ENCODE results near the gene KIFC3.
A peak's percentile ranks its signal among the peaks of the same experiment; 100 is the strongest.
"Not testable (repeated sequence)": the region's sequence is repeated elsewhere in the genome, so short reads cannot be mapped to it uniquely, and the experiment has no call there.

Gene KIFC3

DNA sequence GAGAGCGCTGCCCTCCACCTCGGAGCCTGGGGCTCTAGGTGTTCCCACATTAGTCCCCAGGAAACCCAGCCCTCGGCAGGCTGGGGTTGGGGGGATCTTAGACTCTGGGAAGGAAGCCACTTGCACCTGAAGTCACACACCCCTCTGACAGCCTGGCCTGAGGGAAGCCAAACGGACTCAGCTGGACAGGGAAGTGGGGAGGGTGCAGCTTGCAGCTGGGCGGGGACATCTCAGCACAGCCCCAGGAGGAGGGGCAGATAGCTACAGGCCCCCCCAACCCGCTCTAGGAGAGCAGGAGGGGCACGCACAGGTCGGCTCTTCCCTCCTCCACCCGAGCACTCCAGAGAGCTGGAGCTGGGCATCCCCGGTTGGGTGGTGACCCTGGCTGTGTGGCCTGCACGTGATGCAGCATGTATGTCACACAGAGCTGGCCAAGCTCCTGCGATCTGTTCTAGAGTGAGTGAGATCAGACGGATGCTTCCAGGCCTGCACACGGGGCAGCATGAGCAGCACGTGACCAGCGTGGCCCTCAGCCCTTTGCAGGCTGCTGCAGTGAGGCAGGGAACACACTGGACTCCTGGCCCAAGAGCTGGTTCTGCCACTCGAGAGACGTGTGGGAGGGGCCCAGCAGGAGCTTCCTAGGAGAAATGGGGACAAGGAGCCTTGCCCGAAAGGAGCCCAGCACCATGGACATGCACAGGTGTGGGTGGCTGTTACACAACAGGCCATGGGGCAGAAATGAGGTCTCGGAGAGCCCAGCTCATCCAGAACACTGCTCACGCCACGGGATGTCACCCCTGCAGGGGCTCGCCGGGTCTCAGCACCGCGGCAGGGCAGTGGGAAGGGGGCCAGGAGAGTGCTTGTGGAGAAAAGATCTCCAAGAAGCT is 15.4 kb downstream of the KIFC3 start:
- no peak for DNase-seq (ENCODE audit: low spot score)

DNA sequence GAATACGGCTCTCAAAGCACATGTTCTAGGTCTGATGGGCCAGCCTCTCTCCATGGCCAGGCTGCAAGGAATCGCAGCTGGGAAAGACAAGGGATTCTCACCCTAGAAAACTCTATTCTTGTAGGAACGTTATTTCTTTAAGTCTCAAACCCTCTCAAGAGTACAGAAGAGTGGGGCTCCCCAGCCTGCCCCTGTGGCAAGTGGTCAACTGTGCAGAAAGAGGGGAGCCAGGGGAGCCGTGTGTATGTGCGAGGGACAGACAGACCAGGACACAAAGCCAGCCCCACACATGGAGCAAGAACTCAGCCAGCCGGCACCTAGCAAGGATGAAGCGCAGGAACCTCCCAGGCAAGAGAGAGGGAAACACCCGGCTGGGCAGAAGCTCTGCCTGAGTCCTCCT is 16.4 kb downstream of the KIFC3 start:
- no peak for DNase-seq (ENCODE audit: low spot score)

DNA sequence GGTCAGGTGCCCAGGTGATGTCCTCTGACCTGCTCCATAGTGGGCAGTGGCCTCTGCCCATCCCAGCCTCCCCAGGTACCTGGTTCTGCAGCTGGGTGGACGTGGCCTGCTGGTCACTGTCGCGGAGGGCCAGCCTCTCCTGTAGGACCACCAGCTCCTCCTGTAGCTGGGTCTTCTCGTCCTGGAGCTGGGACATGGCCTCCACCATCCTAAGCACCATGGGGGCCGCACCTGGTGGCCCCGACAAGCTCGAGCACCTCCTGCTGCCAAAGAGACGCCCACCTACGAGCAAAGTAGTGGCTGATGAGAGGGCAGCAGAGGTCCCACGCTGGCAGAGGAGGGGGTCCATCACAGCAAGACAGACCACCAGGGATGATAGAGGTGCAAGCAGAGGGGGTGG is 16.9 kb downstream of the KIFC3 start:
- no peak for DNase-seq (ENCODE audit: low spot score)

- DNase-seq (ENCODE audit: low spot score) = no peak
Observed at GRCh38 chr16:57784334-57784733, 18.0 kb downstream of the KIFC3 start.

DNA sequence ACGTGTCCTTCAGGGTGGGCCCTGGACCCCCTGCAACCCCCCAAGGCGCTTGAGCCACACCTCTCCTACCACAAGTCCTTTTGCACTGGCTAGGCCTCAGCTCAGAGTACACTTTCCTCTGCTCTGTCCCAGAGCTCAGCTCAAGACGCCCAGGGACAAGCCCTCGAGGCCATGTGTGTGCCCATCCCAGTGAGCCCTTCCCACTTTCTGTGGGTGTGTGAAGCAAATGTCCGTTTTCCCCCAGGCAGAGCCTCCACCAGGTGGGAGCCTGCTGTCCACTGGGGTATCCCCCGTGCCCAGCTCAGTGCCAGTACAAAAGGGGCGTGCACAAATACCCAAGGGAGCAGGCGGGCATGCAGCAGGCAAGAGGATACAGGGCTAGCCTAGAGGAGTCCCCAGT is 18.4 kb downstream of the KIFC3 start:
- DNase-seq (ENCODE audit: low spot score) = no peak

DNA sequence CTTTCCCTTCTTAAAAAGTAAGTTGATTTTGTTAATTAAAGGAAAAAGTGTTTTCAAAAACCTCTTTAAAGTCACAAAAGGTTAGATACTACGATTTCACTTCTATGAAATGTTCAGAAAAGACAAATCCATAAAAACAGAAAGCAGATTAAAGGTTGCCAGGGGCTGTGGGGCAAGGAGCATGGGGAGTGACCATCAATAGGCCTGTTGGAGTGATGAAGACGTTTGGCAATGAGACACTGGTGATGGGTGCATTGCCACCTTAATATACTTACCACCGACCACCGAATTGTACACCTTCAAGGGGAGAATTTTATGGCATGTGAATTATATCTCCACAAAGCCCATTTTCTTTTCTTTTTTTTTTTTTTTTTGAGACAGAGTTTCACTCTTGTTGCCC is 19.2 kb downstream of the KIFC3 start:
- DNase-seq (ENCODE audit: low spot score) = no peak

DNA sequence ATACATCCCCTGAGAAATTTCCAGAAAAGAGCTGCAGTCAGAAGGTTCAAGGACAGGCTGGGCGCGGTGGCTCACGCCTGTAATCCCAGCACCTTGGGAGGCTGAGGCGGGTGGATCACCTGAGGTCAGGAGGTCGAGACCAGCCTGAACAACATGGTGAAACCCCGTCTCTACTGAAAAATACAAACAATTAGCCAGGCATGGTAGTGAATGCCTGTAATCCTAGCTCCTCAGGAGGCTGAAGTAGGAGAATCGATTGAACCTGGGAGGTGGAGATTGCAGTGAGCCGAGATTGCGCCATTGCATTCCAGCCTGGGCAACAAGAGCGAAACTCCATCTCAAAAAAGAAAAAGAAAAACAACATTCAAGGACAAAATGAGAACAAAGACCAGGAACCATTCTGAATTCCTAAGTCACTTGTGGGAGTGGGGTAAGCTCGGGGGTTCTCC is 19.7 kb downstream of the KIFC3 start:
- not testable (repeated sequence) for DNase-seq (ENCODE audit: low spot score)

- DNase-seq (ENCODE audit: low spot score) = no peak
Observed at GRCh38 chr16:57781741-57782606, 20.3 kb downstream of the KIFC3 start.

DNA sequence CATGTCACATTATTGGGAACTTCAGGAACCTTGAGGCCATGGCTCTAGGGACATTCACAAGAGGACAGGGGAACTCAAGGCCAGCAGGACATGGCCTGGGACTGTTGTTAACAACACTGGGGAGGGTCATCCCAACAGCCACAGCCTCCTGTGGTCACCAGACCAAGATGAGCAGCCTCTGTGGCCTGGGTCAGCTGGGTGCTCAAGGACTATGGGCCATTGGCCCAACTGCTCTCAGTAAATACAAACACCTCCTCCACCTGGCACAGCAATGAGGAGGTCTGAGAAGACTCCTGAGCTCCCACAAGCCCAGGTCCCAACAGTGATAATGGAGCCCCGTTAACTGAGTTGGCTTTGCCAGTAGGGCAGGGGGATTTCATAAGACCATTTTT is 20.9 kb downstream of the KIFC3 start:
- no peak for DNase-seq (ENCODE audit: low spot score)

GRCh38 chr16:57779836-57780235 is 22.5 kb downstream of the KIFC3 start:
- not testable (repeated sequence) for DNase-seq (ENCODE audit: low spot score)

DNA sequence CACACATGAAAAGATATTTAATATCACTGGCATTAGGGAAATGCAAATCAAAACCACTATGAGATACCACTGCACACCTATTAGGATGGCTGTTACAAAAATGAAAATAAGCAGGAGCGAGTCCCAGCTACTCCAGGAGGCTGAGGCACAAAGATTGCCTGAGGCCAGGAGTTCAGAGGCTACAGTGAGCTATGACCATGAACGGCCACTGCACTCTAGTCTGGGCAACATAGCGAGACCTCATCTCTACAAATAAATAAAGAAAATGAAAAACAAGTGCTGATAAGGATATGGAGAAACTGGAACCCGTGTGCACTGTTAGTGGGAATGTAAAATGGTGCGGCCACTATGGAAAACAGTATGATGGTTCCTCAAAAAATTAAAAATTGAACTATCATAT is 23.6 kb downstream of the KIFC3 start:
- no peak for DNase-seq (ENCODE audit: low spot score)

DNA sequence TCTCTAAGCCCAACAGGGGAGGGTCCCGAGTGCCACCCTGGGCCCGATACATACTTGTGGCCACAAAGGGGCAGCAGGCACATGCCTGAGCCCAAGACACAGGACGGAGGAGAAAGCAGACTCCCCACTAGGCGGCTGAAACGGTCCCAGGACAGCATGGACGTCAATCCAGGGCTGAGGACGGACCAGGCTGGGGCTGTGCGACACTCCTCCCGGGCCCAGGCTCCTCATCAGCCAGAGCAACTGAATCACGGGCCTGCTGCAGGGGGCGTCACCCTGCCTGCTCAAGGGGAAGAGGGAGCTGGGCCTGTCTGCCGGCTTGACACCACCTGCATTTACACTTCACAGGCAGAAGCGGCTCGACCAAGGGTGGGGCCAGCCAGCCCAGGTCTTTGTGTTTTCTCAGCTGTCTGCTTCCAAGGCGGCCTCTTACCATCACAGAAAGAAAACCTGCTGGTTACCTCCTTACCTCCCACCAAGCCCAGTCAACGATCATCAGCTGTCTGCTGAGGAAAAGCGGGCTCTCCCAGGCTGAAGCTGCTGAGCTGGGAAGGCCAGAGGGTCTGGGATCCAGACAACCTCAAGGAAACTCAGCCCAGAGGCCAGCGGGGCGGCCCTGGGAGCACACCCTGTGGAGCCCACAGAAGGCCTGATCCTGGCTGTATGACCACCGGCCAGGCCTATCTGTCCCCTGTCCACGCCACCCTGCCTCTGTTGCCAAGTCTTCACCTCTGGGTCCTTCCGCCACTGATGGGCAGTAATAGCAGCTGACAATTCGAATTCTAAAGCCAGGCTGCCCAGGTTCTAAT is 26.4 kb downstream of the KIFC3 start:
- DNase-seq (ENCODE audit: low spot score) = peak; percentile 66

DNA sequence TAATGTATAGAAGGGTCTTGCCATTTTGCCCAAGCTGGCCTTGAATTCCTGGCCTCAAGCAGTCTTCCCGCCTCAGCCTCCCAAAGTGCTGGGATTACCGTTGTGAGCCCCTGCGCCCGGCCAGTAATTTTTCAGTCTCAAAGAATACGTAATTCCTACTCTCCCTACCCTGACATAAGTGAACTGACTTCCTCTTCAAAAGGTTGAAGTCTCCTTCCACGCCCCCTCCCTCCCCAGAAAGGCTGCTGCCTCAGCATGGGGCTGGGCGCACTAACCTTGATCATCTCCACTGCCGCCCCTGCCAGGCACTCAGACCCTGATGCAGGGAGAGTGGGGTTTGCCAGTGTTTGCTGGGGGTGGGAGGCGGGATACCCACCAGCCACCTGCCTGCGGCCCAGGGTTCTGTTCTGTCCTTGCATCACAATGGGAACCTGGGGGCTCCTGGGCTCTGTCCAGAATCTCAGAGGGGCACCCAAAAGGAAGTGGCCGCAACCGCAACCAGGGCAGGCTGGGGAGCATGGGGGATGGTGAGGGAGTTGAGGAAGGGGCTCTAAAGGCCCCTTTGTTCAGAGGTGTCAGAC is 27.5 kb downstream of the KIFC3 start:
- no peak for DNase-seq (ENCODE audit: low spot score)

DNA sequence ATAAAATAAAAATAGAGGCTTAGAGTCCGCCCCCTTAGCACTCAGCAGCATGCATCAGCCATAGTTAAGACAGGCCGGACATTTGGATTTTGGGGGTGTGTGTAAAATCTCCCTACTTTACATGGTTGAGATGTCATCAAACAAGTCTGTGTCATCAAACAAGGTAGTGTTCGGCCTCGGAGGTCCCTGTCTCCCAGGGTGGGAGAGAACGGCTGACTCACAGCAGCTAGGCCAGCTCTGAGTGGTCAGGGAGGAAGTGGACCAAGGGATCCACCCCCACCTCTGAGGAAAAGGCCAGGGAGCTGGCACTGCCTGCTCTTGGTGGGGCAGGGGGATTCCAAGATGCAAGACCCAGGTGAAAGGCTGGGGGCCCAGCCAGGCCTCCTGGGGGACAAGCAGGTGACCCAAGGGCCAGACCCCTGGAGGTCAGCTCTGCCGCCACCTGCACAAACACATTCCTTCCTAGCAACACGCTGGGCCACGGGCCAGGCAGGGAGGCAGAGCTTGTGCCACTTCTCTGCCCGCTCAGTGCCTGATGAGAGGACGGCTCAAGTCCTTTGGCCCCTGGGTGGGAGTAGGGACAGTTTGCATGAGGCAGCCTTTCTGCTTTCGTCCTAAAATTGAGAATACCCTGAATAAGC is 28.5 kb downstream of the KIFC3 start:
- no peak for DNase-seq (ENCODE audit: low spot score)

- no peak for DNase-seq (ENCODE audit: low spot score)
Observed at GRCh38 chr16:57773019-57773418, 29.3 kb downstream of the KIFC3 start.

DNA sequence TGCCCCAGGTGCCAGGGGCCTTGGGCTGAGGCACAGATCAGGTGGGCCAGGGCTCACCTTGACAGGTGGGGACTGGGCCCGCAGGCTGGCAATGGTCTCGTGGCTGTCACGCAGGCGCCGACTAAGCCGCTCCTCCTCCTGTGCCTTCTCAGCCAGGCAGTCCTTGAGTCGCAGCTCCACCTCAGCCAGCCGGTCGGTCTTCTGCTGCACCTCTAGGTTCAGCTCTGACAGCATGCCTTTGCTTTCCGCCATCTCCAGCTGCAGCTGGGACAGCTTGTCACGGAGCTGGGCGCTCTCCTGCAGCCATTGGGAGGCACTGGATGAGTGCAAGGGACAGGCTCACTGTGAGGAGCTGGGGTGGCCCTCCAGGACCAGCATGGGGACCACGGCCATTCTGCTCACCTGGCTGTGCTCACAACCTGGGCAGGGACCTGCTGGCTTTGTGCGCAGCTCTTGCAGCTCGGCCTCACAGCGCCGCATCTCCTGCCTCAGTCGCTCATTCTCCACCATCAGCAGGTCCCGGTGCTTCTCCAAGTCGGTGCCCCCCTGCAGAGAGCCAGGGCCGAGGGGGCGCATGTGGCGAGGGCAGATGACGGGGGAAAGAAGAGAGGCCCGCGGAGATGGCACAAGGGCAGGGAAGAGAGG is 31.0 kb downstream of the KIFC3 start:
- no peak for DNase-seq (ENCODE audit: low spot score)

DNA sequence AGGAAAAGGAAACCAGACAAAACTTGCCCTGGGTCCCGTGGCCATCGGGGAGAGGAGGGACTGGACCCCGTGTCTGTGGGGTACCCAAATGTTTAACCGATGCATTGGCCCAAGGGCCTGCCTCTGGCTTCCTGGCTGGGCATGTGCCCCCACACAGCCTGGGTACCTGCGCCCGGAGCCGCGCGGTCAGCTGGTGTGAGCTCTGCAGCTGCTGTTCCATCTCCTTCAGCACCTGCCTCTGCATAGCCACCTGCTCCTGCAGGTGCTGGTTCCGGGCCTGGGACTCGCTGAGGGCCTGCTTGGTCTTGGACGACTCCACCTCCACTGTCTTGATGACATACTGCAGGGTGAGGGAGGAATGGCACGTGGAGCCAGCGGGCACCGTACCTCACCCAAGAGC is 31.9 kb downstream of the KIFC3 start:
- no peak for DNase-seq (ENCODE audit: low spot score)

DNA sequence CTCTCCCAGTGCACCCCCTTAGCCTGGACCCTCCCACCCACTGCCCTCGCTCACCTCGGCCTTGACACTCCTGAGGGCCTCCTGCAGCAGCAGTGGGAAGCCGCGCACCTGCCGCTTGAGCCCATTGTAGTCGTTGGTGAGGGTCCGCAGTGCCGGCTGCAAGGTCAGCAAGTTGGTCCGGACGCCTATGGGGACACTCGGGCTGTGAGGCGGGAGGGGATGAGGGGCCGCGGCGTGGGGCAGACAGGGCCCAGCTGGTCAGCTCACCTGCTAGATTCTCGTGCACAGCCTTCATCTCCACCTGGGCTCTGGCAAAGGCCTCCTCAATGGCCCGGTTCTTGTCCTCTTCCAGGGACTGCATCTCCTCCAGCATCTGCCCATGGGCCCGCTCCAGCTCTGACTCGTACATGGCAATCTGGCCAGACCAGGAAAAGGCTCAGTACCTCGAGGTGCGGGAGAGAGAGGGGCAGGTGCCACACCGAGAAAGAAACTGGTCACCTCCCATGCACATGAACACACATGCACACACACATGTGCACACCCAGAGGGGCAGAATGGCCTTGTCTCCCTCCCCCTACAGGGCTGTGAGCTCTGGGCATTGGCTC is 32.6 kb downstream of the KIFC3 start:
- DNase-seq (ENCODE audit: low spot score) = no peak

DNA sequence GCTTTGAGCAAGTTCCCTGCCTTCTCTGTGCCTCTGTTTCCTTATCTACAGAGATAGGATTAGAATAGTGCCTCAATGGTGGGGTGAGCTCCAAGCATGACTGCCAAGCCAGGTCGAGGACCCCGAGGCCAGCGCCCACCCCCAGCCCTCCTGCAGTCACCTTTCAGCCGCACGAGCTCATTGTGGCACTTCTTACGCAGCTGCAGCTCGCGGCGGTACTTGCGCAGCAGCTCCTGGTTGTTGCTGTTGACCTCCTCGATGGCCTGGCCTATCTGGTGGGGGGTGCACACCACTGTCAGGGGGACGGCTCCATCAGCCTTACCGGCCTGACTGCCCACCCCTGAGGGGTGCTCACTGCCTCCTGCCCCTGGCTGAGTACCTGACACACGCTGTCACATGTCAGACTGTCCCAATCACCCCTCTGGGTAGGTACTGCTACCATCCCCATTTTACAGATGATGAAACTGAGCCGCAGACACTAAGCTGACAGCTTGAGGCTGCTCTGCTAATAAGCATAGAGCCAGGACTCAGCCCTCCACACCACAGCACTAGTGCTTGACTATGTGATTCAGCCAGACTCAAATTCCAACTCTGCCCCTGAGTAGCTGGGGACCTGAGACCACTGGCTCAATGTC is 35.5 kb downstream of the KIFC3 start:
- no peak for DNase-seq (ENCODE audit: low spot score)

- no peak for DNase-seq (ENCODE audit: low spot score)
Observed at GRCh38 chr16:57765160-57765728, 37.0 kb downstream of the KIFC3 start.
